Neuronal stem cell (in vitro differentiated cells): ENCODE results near the gene CTXND1.
"Not testable (repeated sequence)": the region's sequence is repeated elsewhere in the genome, so short reads cannot be mapped to it uniquely, and the experiment has no call there.

ENCODE experiments used
- DNase-seq: peaks from one replicate; pipeline ENCODE4 v3.0.0-alpha.2; 2013; ENCODE audit warnings: low spot score
- H2AFZ ChIP-seq: one replicate; pipeline ENCODE4 v1.6.1; 2013; ENCODE audit warnings: mild to moderate bottlenecking, low read length, inconsistent platforms
- H2AK5ac ChIP-seq: 2 replicates; pipeline ENCODE4 v1.6.1; 2013; ENCODE audit warnings: low read depth, mild to moderate bottlenecking, inconsistent platforms, low read length, moderate library complexity, mixed read lengths
- H2BK120ac ChIP-seq: 2 replicates; pipeline ENCODE4 v1.6.1; 2013; ENCODE audit warnings: low read depth, mild to moderate bottlenecking, inconsistent platforms, low read length, moderate library complexity, mixed read lengths
- H2BK12ac ChIP-seq: one replicate; pipeline ENCODE4 v1.6.1; 2013; ENCODE audit warnings: low read length, inconsistent platforms
- H2BK15ac ChIP-seq: 2 replicates; pipeline ENCODE4 v1.6.1; 2013; ENCODE audit warnings: mild to moderate bottlenecking, low read length, inconsistent platforms, mixed read lengths
- H2BK5ac ChIP-seq: one replicate; pipeline ENCODE4 v1.6.1; 2013; ENCODE audit warnings: inconsistent platforms, mild to moderate bottlenecking, low read length, moderate library complexity
- H3K14ac ChIP-seq: one replicate; pipeline ENCODE4 v1.6.1; 2013; ENCODE audit warnings: low read length, inconsistent platforms
- H3K18ac ChIP-seq: 2 replicates; pipeline ENCODE4 v1.6.1; 2013; ENCODE audit warnings: low read length, inconsistent platforms
- H3K23ac ChIP-seq: 2 replicates; pipeline ENCODE4 v1.6.1; 2013; ENCODE audit warnings: low read depth, mild to moderate bottlenecking, mixed read lengths, low read length, inconsistent platforms; ENCODE audit not compliant: poor library complexity
- H3K27ac ChIP-seq: replicated peaks from 3 replicates; pipeline ENCODE4 v1.5.1; 2013; ENCODE audit warnings: low read length, inconsistent platforms
- H3K27me3 ChIP-seq, 3 experiments: 2 replicates each; pipeline ENCODE4 v1.6.1; 2013; ENCODE audit warnings: low read length in 3 of 3, mild to moderate bottlenecking in 2 of 3, inconsistent platforms in 1 of 3, low read depth in 1 of 3, mixed read lengths in 1 of 3, moderate library complexity in 1 of 3; ENCODE audit not compliant: control insufficient read depth in 3 of 3, insufficient read depth in 3 of 3
- H3K36me3 ChIP-seq, 2 donors: replicated peaks in 1 of 2; 2 replicates each; pipeline ENCODE4 v1.6.1; 2013; ENCODE audit warnings: low read length in 2 of 2; ENCODE audit not compliant: control insufficient read depth in 2 of 2, insufficient read depth in 2 of 2
- H3K4ac ChIP-seq: 2 replicates; pipeline ENCODE4 v1.6.1; 2013; ENCODE audit warnings: inconsistent platforms, mild to moderate bottlenecking, low read length, moderate library complexity
- H3K4me1 ChIP-seq, 2 donors: 1 replicate in 1 of 2; 2 replicates in 1 of 2; pipeline ENCODE4 v1.6.1; 2013; ENCODE audit warnings: low read length in 2 of 2, low read depth in 1 of 2; ENCODE audit not compliant: control insufficient read depth in 2 of 2, insufficient read depth in 1 of 2
- H3K4me2 ChIP-seq: one replicate; pipeline ENCODE4 v1.6.1; 2013; ENCODE audit warnings: mild to moderate bottlenecking, low read length, inconsistent platforms; ENCODE audit not compliant: insufficient read depth, poor library complexity, severe bottlenecking
- H3K4me3 ChIP-seq, 2 donors: 2 replicates each; pipeline ENCODE4 v1.5.1; 2013; ENCODE audit warnings: low read length in 2 of 2, mild to moderate bottlenecking in 2 of 2, inconsistent platforms in 1 of 2, moderate library complexity in 1 of 2
- H3K79me1 ChIP-seq: one replicate; pipeline ENCODE4 v1.6.1; 2013; ENCODE audit warnings: low read depth, mild to moderate bottlenecking, inconsistent platforms, low read length, moderate library complexity
- H3K9ac ChIP-seq: one replicate; pipeline ENCODE4 v1.6.1; 2013; ENCODE audit warnings: mild to moderate bottlenecking, low read depth, low read length, inconsistent platforms; ENCODE audit not compliant: poor library complexity
- H3K9me3 ChIP-seq, 2 donors: replicated peaks in 1 of 2; 2 replicates each; pipeline versions ENCODE3 to v1.6.1; 2013; ENCODE audit warnings: low read length in 2 of 2, mild to moderate bottlenecking in 2 of 2, inconsistent platforms in 1 of 2, low read depth in 1 of 2, mixed read lengths in 1 of 2, moderate library complexity in 1 of 2; ENCODE audit not compliant: control insufficient read depth in 2 of 2, insufficient read depth in 1 of 2
- H4K8ac ChIP-seq: one replicate; pipeline ENCODE4 v1.6.1; 2013; ENCODE audit warnings: low read depth, mild to moderate bottlenecking, inconsistent platforms, low read length, moderate library complexity
- H4K91ac ChIP-seq: one replicate; pipeline ENCODE4 v1.6.1; 2013; ENCODE audit warnings: low read length, low read depth, mild to moderate bottlenecking, inconsistent platforms; ENCODE audit not compliant: poor library complexity
- WGBS, 2 donors: extraction: QIAGEN DNeasy Blood & Tissue Kit; methylation state at CpG; one replicate each; pipeline ENCODE4 v1.1.7; 2013; ENCODE audit warnings: missing lambda C conversion rate in 2 of 2, mixed read lengths in 1 of 2; ENCODE audit not compliant: insufficient read length in 2 of 2, insufficient replicate concordance in 1 of 2; ENCODE audit errors: extremely low coverage in 2 of 2; 5-methylcytosine and 5-hydroxymethylcytosine counted together

CTXND1 gene

DNA sequence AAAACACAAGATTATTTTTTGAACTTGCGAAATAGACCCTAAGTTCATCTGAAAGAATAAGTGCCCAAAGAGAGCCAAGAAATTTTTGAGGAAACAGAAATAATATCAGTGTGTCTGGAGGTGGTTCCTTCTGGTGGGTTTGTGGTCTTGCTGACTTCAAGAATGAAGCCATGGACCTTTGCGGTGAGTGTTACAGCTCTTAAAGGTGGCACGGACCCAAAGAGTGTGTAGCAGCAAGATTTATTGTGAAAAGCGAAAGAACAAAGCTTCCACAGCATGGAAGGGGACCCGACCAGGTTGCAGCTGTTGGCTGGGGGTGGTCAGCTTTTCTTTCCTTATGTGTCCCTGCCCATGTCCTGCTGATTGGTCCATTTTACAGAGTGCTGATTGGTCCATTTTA lies 38.9 kb upstream of the CTXND1 start:
- not testable (repeated sequence) for H4K8ac ChIP-seq, DNase-seq, H2BK15ac ChIP-seq, H3K27me3 ChIP-seq, H2BK5ac ChIP-seq, H3K14ac ChIP-seq, H3K9me3 ChIP-seq, H2BK120ac ChIP-seq, H3K4me2 ChIP-seq, H3K36me3 ChIP-seq, H4K91ac ChIP-seq, H3K9ac ChIP-seq, H2AFZ ChIP-seq, H3K23ac ChIP-seq, H2BK12ac ChIP-seq, H3K79me1 ChIP-seq, H3K4me3 ChIP-seq, H3K27ac ChIP-seq, H3K18ac ChIP-seq, H3K4ac ChIP-seq, H3K4me1 ChIP-seq, H2AK5ac ChIP-seq
- WGBS, 2 donors, result no CpG with 5 or more reads among the region's 5 CpGs

DNA sequence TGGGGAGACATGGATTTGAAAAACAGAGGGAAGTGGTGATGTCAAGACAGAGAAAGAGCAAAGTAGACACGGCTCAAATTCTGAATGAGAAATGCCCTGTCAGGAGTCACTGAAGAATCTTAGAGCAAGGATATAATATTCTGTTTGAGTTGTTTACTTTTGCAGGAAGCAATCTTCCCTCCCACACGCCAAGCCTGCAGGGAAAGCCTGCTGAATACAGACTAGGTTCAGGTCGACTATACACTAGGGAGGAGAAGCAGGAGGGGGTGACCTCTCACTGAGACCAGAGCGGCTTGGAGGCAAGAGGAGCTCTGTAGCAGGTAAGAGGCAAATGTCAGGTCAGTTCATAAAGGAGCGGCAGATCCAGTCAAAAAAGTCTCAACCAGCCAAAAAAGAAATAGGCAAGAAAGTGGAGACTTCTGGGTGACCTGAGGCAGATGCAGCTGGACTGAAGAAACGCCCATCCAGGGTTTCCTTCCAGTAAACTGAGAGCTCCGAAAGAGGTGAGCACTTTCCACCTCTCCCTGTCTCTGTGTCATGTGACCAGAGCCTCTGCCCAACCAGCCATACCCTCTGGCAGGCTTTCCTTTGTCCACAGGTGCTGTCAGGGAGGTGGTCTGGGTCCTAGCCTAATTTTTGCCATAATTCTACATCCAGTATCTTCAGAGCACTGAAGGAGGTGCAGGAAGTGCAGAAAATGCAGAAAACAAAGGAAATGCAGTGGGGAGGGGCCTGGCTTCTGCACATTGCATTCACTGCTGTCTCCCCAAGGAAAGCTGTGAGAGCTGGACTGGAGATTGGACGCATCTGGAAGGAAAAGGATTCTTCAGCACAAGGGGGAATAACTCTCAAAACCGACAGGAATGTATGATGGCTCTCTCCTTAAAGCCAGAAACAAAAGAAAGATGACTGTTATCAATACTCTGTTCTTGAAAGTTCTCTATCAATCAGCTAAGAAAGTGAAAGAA lies 37.8 kb upstream of the CTXND1 start:
- Histone ChIP-seq H3K36me3 (no peaks in the 10 kb centered on the region), H3K4me1 (peaks cover 4% of the 10 kb centered on the region in 2 donors), H2BK12ac (no peak overlapping the region), H3K4me3 (no peak overlapping the region), H3K79me1 (no peaks in the 10 kb centered on the region), H2BK15ac (no peak overlapping the region), H3K27ac (no peak overlapping the region), H3K9me3 (no peaks in the 10 kb centered on the region), H3K27me3 (peaks cover 0 to 5% (median 0%) of the 10 kb centered on the region in 3 experiments), H2AFZ (peak overlapping the region; percentile 31), H4K91ac (no peak overlapping the region), H3K18ac (peak overlapping the region; percentile 50), H3K9ac (no peak overlapping the region), H2BK5ac (no peak overlapping the region), H2BK120ac (no peak overlapping the region), H3K4me2 (no peak overlapping the region), H3K4ac (no peak overlapping the region), H3K23ac (no peak overlapping the region), H3K14ac (no peak overlapping the region), H2AK5ac (no peak overlapping the region), H4K8ac (no peak overlapping the region)
- DNase-seq, result no peak
- WGBS, 2 donors, result no CpG with 5 or more reads among the region's 9 CpGs

DNA sequence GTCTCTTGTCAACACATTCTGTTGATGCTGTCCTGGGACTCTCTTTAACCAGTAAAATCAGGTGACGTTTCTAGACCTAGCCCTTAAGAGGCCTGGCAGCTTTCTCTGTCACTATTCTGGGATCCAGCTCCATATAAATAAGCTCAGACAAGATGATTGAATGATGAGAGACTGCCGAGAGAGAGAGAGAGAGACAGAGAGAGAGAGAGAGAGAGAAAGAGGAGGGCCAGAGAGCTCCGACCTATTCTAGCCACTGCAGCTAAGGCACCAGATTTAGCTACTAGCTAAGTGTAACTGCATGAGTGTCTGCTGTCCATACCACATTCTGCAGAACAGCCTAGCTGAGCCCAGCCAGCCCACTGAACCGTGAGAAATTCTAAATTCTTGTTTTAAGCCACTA lies 36.1 kb upstream of the CTXND1 start:
- Histone ChIP-seq H3K23ac (no peak overlapping the region), H4K8ac (no peak overlapping the region), H3K79me1 (no peaks in the 10 kb centered on the region), H2BK120ac (no peak overlapping the region), H3K9me3 (no peaks in the 10 kb centered on the region), H3K18ac (no peak overlapping the region), H2AK5ac (no peak overlapping the region), H4K91ac (no peak overlapping the region), H2BK15ac (no peak overlapping the region), H2AFZ (no peak overlapping the region), H2BK12ac (no peak overlapping the region), H3K27ac (no peak overlapping the region), H3K4me3 (no peak overlapping the region), H3K9ac (no peak overlapping the region), H2BK5ac (no peak overlapping the region), H3K36me3 (no peaks in the 10 kb centered on the region), H3K27me3 (peaks cover 0 to 5% (median 0%) of the 10 kb centered on the region in 3 experiments), H3K14ac (no peak overlapping the region), H3K4ac (no peak overlapping the region), H3K4me2 (no peak overlapping the region), H3K4me1 (peaks cover 3 to 4% of the 10 kb centered on the region in 2 donors)
- no peak for DNase-seq
- WGBS, 2 donors, result no CpG with 5 or more reads among the region's 4 CpGs

DNA sequence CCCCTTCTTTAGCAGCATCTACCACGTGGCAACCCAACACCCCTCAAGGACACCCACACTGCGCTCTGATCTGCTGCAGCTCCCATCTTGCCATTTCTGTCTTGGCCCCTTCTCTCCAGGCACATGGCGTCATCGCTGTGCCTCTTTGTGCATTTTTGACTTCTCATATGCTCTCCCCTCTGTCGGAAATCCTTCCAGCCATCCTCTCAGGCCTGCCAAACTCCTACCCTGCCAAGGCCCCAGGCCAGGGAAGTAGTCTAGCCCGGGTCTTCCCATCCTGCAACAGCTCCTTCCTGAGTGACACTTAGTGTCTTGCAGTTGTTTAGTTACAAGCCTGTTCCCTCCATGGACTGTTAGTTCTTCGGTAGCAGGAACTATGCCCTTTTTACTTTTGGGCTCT lies 34.0 kb upstream of the CTXND1 start:
- Histone ChIP-seq H3K79me1 (no peaks in the 10 kb centered on the region), H3K4me1 (peaks cover 4% of the 10 kb centered on the region in 2 donors), H3K9ac (no peak overlapping the region), H3K23ac (no peak overlapping the region), H2BK15ac (no peak overlapping the region), H2AK5ac (no peak overlapping the region), H3K4me3 (no peak overlapping the region), H3K36me3 (no peaks in the 10 kb centered on the region), H3K27me3 (peaks cover 0 to 2% (median 0%) of the 10 kb centered on the region in 3 experiments), H3K27ac (no peak overlapping the region), H4K8ac (no peak overlapping the region), H2BK12ac (no peak overlapping the region), H3K9me3 (no peaks in the 10 kb centered on the region), H2BK120ac (no peak overlapping the region), H2AFZ (no peak overlapping the region), H2BK5ac (no peak overlapping the region), H3K4ac (no peak overlapping the region), H4K91ac (no peak overlapping the region), H3K4me2 (no peak overlapping the region), H3K14ac (no peak overlapping the region), H3K18ac (no peak overlapping the region)
- no CpG with 5 or more reads among the region's 7 CpGs for WGBS, 2 donors
- DNase-seq, result no peak
